Measurements from ENCODE around the gene CHN2.
A peak's percentile ranks its signal among the peaks of the same experiment; 100 is the strongest.

The CHN2 gene

DNA sequence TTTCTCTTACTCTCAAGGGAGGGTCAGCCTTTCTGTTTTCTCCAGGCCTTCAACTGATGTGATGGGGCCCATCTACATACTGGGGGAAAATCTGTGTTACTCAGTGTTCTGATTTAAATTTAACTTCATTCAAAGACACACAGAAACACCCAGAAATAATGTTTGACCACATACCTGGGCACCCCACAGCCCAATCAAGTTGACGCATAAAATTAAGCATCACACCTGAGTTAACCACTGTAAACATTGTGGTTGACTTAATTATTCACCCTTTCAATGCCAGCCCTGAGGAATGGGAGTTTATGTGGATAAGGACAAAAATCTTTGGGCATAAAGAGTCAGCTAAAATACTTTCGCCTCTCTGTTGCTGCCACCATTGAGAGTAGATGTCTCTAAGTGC, 10.0 kb upstream of the CHN2 start:
- no peak overlapping the region for H3K4me3 ChIP-seq (ENCODE audit: insufficient read depth, low read depth, low read length, poor library complexity, severe bottlenecking)
- H3K9me3 ChIP-seq (ENCODE audit: control insufficient read depth, low read length) = no peaks in the 10 kb centered on the region
- no peak for DNase-seq
- no peaks in the 10 kb centered on the region for H3K4me1 ChIP-seq (ENCODE audit: control insufficient read depth, insufficient read depth, low read length, poor library complexity, severe bottlenecking)
- no peak overlapping the region for H3K27ac ChIP-seq (ENCODE audit: insufficient read depth, low read length, poor library complexity, severe bottlenecking)
- no peaks in the 10 kb centered on the region for H3K27me3 ChIP-seq (replicated peaks; ENCODE audit: control insufficient read depth, insufficient read depth, low read length, poor library complexity, severe bottlenecking)
- no peaks in the 10 kb centered on the region for H3K36me3 ChIP-seq (ENCODE audit: control insufficient read depth, insufficient read depth, low read length)

DNA sequence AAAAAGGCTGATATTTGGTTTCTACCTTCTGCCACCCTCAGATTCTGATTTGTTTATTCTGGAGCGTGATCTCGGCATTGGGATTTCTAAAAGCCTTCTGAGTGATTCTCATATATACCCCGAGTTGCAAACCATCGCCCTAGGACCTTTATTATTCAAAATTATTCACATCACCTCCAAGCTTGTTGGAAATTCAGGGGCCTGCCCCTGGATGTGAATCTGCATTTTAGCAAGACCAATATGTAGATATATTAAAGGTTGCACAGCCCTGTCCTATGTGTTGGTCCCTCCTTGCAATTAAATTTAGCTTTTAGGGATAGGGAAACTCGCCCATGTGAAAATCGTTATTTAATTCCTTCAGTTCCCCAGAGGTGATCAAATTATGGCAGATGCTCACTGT, 9.0 kb upstream of the CHN2 start:
- no peak for DNase-seq
- H3K27me3 ChIP-seq (replicated peaks; ENCODE audit: control insufficient read depth, insufficient read depth, low read length, poor library complexity, severe bottlenecking) = no peaks in the 10 kb centered on the region

DNA sequence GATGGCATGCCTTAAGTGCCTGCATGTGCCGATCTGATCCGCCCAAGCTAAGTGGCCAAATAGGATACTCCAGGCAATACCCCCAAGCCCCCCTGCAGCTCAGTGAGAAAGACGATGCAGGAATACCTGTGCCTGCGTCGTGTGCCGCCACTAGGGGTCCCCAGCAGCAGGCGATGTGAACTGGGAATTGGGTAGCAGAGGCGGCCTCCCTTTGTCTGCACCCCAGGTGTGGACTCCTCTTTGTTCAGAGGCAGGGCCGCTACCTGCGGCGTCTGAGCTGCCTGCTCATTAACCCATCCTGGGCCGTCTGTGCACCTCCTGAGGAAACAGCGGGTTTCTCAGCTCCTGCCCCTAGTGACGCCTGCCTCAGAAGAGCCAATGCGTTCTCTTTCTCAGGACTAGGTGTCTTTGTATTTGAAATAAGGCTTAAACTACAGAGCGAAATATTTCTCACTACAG, 4.8 kb upstream of the CHN2 start:
- H3K9me3 ChIP-seq (ENCODE audit: control insufficient read depth, low read length) = no peaks in the 10 kb centered on the region
- no peak overlapping the region for H3K27ac ChIP-seq (ENCODE audit: insufficient read depth, low read length, poor library complexity, severe bottlenecking)
- no peaks in the 10 kb centered on the region for H3K36me3 ChIP-seq (ENCODE audit: control insufficient read depth, insufficient read depth, low read length)
- H3K4me1 ChIP-seq (ENCODE audit: control insufficient read depth, insufficient read depth, low read length, poor library complexity, severe bottlenecking) = no peaks in the 10 kb centered on the region
- H3K27me3 ChIP-seq (replicated peaks; ENCODE audit: control insufficient read depth, insufficient read depth, low read length, poor library complexity, severe bottlenecking) = no peaks in the 10 kb centered on the region
- DNase-seq = no peak
- no peak overlapping the region for H3K4me3 ChIP-seq (ENCODE audit: insufficient read depth, low read depth, low read length, poor library complexity, severe bottlenecking)

More for the DNA sequence above, 9.0 kb upstream of the CHN2 start:
- no peaks in the 10 kb centered on the region for H3K36me3 ChIP-seq (ENCODE audit: control insufficient read depth, insufficient read depth, low read length)
- no peaks in the 10 kb centered on the region for H3K9me3 ChIP-seq (ENCODE audit: control insufficient read depth, low read length)
- H3K4me3 ChIP-seq (ENCODE audit: insufficient read depth, low read depth, low read length, poor library complexity, severe bottlenecking) = no peak overlapping the region
- no peak overlapping the region for H3K27ac ChIP-seq (ENCODE audit: insufficient read depth, low read length, poor library complexity, severe bottlenecking)
- H3K4me1 ChIP-seq (ENCODE audit: control insufficient read depth, insufficient read depth, low read length, poor library complexity, severe bottlenecking) = no peaks in the 10 kb centered on the region

DNA sequence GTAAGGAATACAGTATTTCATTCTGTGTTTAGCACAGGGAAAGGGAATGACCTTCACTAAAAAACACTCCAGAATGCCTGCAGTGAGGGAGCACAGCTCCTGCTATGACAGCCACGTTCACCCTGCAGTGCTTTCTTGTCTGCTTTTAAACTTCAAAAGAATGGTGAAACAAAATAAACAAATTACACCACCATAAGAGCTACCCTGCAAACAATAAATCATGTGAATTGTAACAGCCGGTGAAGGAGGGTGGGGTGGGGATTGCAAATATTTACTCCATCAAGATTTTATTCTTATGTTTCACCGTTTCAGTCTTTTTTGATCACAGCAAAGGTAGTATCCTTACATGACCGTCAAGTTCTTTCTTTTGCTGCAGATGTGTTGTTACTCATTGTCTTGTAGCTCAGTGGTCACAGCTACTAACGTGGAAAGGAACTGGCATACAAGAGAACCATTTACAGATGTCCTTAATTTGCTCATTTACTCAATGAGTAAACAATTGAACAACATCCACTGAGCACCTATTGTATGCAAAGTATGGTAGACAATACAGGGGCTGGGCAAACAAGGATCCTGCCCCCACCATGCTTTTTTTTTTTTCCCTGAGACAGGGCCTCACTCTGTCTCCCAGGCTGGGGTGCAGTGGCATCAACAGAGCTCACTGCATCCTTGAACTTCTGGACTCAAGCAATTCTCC, 4.1 kb upstream of the CHN2 start:
- H3K4me3 ChIP-seq (ENCODE audit: insufficient read depth, low read depth, low read length, poor library complexity, severe bottlenecking) = no peak overlapping the region
- H3K4me1 ChIP-seq (ENCODE audit: control insufficient read depth, insufficient read depth, low read length, poor library complexity, severe bottlenecking) = no peaks in the 10 kb centered on the region
- H3K36me3 ChIP-seq (ENCODE audit: control insufficient read depth, insufficient read depth, low read length) = no peaks in the 10 kb centered on the region
- H3K9me3 ChIP-seq (ENCODE audit: control insufficient read depth, low read length) = no peaks in the 10 kb centered on the region
- H3K27ac ChIP-seq (ENCODE audit: insufficient read depth, low read length, poor library complexity, severe bottlenecking) = no peak overlapping the region
- no peak for DNase-seq
- H3K27me3 ChIP-seq (replicated peaks; ENCODE audit: control insufficient read depth, insufficient read depth, low read length, poor library complexity, severe bottlenecking) = no peaks in the 10 kb centered on the region

DNA sequence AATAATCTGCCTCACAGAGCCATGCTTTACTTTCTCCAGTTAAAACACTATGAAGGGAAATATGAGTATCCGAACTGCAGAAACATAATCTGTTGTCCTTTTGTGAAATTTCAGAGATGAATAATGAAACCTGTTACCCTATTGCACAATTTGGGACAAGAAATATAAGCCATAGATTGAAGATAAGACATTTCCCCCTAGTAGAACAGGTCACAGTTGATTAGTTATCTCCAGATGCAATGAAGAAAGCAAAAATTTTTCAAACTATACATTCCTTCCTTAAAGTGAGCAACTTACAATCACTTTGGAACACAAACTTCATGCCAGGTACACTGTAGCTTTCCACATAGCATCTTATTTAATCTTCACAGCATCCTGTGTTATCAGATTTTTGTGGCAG, 2.3 kb upstream of the CHN2 start:
- Histone ChIP-seq H3K4me1 (ENCODE audit: control insufficient read depth, insufficient read depth, low read length, poor library complexity, severe bottlenecking) (no peaks in the 10 kb centered on the region), H3K36me3 (ENCODE audit: control insufficient read depth, insufficient read depth, low read length) (no peaks in the 10 kb centered on the region), H3K27ac (ENCODE audit: insufficient read depth, low read length, poor library complexity, severe bottlenecking) (no peak overlapping the region), H3K4me3 (ENCODE audit: insufficient read depth, low read depth, low read length, poor library complexity, severe bottlenecking) (no peak overlapping the region), H3K27me3 (replicated peaks; ENCODE audit: control insufficient read depth, insufficient read depth, low read length, poor library complexity, severe bottlenecking) (no peaks in the 10 kb centered on the region), H3K9me3 (ENCODE audit: control insufficient read depth, low read length) (no peaks in the 10 kb centered on the region)
- no peak for DNase-seq

DNA sequence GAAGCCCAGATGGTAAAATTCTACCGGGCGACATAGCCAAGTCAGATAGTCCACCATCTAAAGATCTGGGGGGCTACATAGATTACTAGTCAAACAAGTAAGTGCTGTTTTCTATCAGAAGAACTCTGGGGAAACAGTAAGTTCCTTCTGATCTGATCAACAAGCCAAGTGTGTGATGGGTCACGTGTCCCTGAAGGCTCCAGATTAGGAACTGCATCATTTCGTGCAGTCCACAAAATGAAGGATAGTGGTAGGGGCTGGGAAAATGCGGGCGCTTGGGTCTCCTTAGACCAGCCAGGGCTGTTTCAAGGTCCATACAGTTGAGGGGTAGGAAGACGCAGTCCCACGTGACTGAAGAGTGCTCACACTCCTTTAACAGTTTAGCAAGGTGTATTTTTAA, 1.8 kb upstream of the CHN2 start:
- no peaks in the 10 kb centered on the region for H3K36me3 ChIP-seq (ENCODE audit: control insufficient read depth, insufficient read depth, low read length)
- no peaks in the 10 kb centered on the region for H3K9me3 ChIP-seq (ENCODE audit: control insufficient read depth, low read length)
- H3K4me3 ChIP-seq (ENCODE audit: insufficient read depth, low read depth, low read length, poor library complexity, severe bottlenecking) = no peak overlapping the region
- H3K27ac ChIP-seq (ENCODE audit: insufficient read depth, low read length, poor library complexity, severe bottlenecking) = no peak overlapping the region
- no peaks in the 10 kb centered on the region for H3K4me1 ChIP-seq (ENCODE audit: control insufficient read depth, insufficient read depth, low read length, poor library complexity, severe bottlenecking)
- H3K27me3 ChIP-seq (replicated peaks; ENCODE audit: control insufficient read depth, insufficient read depth, low read length, poor library complexity, severe bottlenecking) = no peaks in the 10 kb centered on the region
- no peak for DNase-seq

DNA sequence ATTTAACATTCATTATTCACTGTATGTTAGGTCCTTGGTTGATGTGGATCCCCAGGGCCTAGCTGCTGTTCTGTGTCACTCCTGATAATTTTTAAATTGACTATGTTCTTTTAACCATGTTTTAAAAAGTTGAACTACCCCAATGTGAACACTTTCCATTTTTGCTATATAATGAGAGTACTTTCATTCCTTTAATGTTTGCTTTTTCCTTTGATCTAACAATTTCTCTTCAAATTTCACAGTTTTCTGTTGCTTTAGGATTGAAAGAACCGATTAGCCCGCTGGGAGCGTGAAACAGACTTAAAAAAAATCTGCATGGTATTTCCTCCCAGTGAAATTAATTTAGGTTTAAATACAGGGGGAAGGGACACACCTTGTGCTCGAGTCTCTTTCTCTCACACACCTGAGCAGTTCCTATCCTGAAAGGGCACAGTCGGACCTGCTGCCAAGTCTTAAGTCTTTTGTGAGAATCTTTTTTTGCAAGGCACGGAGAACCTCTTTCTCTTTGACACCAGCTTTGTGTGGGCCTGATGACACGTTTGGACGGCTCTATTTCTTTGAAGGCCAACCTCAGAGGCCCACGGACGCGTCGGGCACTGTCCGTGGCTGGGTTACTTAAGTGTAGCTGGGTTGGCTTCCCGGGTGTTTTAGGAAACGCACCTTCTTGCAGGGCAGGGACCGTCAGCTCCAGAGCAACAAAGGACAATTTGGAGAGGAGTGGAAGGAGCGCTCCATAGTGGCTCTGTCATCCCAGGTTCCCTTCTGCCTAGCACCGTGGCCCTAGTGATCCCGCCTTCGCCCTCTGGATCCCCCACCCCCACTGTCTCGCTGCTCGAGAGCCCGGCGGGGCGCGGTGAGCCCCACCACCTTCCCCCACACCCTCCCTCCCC, 1.0 kb upstream of the CHN2 start:
- H3K4me3 ChIP-seq (ENCODE audit: insufficient read depth, low read depth, low read length, poor library complexity, severe bottlenecking) = no peak overlapping the region
- no peak overlapping the region for H3K27ac ChIP-seq (ENCODE audit: insufficient read depth, low read length, poor library complexity, severe bottlenecking)
- H3K9me3 ChIP-seq (ENCODE audit: control insufficient read depth, low read length) = no peaks in the 10 kb centered on the region
- no peaks in the 10 kb centered on the region for H3K4me1 ChIP-seq (ENCODE audit: control insufficient read depth, insufficient read depth, low read length, poor library complexity, severe bottlenecking)
- no peaks in the 10 kb centered on the region for H3K27me3 ChIP-seq (replicated peaks; ENCODE audit: control insufficient read depth, insufficient read depth, low read length, poor library complexity, severe bottlenecking)
- no peaks in the 10 kb centered on the region for H3K36me3 ChIP-seq (ENCODE audit: control insufficient read depth, insufficient read depth, low read length)
- no peak for DNase-seq

DNA sequence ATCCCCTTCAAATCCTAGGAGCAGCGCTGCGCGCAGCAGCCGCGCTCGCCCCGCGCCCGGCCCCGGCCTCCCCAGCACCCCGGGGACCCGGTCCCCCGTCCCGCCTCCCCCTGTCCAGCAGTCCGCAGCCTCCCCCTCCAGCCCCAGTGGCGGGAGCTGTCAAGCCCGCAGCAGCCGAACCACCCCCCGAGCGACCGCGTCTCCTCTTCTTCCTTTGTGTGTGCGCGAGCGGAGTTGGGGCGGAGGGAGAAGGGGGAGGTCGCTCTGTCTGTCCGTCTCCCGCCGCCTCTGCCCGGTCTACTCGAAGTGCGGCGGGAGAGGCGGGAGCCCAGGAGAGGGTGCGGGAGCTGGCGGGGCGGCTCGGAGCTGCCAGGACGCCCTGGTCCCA, 375 bp upstream of the CHN2 start:
- Histone ChIP-seq H3K27ac (ENCODE audit: insufficient read depth, low read length, poor library complexity, severe bottlenecking) (no peak overlapping the region), H3K9me3 (ENCODE audit: control insufficient read depth, low read length) (no peaks in the 10 kb centered on the region), H3K4me3 (ENCODE audit: insufficient read depth, low read depth, low read length, poor library complexity, severe bottlenecking) (peak overlapping the region; percentile 47), H3K27me3 (replicated peaks; ENCODE audit: control insufficient read depth, insufficient read depth, low read length, poor library complexity, severe bottlenecking) (no peaks in the 10 kb centered on the region), H3K4me1 (ENCODE audit: control insufficient read depth, insufficient read depth, low read length, poor library complexity, severe bottlenecking) (no peaks in the 10 kb centered on the region), H3K36me3 (ENCODE audit: control insufficient read depth, insufficient read depth, low read length) (no peaks in the 10 kb centered on the region)
- no peak for DNase-seq

DNA sequence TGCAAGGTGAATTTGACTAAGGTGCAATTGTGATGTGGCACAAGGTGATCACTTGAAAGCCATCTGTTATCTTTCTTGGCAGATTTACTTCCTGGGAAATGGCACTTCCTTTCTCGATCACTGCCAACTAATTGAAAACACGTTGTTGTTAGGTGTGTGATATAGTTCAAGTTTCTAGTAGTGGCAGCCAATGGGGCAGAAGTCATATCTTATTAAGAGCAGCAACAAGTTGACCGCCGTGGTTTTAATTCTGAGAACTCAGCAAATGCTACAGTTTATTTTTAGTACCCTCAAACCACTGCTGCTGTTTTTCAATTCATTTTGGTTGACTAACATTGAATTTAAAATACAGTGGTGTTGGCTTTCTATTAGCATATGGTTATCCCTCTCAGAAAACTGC, 1.6 kb downstream of the CHN2 start:
- no peak overlapping the region for H3K4me3 ChIP-seq (ENCODE audit: insufficient read depth, low read depth, low read length, poor library complexity, severe bottlenecking)
- no peaks in the 10 kb centered on the region for H3K27me3 ChIP-seq (replicated peaks; ENCODE audit: control insufficient read depth, insufficient read depth, low read length, poor library complexity, severe bottlenecking)
- no peaks in the 10 kb centered on the region for H3K9me3 ChIP-seq (ENCODE audit: control insufficient read depth, low read length)
- H3K4me1 ChIP-seq (ENCODE audit: control insufficient read depth, insufficient read depth, low read length, poor library complexity, severe bottlenecking) = no peaks in the 10 kb centered on the region
- H3K36me3 ChIP-seq (ENCODE audit: control insufficient read depth, insufficient read depth, low read length) = no peaks in the 10 kb centered on the region
- DNase-seq = no peak
- no peak overlapping the region for H3K27ac ChIP-seq (ENCODE audit: insufficient read depth, low read length, poor library complexity, severe bottlenecking)

DNA sequence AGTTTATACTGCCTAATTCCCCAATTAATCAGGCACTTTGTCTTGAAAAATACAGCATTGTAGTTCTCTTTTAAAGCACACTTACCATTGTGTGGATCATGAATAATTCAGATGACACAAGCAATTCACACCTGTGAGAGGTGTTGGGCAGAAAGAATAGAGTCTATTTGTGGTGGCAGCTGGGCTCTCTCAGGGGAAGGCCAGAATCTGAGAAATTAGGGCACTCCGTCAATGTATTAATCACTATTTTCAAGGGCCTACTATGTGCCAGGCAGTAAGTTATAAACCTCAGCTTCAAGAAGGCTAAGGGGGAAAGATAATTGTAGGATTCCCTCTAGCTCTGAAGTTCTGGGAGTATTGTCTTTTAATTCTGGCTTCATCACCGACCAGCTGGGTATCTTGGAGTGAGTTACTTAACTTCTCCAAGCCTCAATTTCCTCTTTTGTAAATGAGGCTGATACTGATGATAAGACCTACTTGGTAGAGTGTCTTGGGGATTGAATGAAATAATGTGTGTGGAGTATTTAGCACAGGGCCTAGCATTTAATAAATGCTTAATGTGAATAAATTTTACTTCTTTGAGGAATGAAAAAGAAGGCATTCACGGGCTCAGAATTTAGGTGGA, 2.5 kb downstream of the CHN2 start:
- Histone ChIP-seq H3K27ac (ENCODE audit: insufficient read depth, low read length, poor library complexity, severe bottlenecking) (no peak overlapping the region), H3K4me1 (ENCODE audit: control insufficient read depth, insufficient read depth, low read length, poor library complexity, severe bottlenecking) (no peaks in the 10 kb centered on the region), H3K9me3 (ENCODE audit: control insufficient read depth, low read length) (no peaks in the 10 kb centered on the region), H3K4me3 (ENCODE audit: insufficient read depth, low read depth, low read length, poor library complexity, severe bottlenecking) (no peak overlapping the region), H3K27me3 (replicated peaks; ENCODE audit: control insufficient read depth, insufficient read depth, low read length, poor library complexity, severe bottlenecking) (no peaks in the 10 kb centered on the region), H3K36me3 (ENCODE audit: control insufficient read depth, insufficient read depth, low read length) (no peaks in the 10 kb centered on the region)
- no peak for DNase-seq

Measured in effector memory CD4-positive, alpha-beta T cell (primary cell).